HepG2 (cell line): ENCODE measurements around the gene NSD2. TPM values are rescaled to one million over a fixed set of nuclear protein-coding genes. Genes with fewer than 3 reads are reported as not detected.

Experiments
- ATAC-seq: fragments of 200-7000 bp; cut with Tn5 transposase; 3 replicates; pipeline ENCODE4 v1.9.1; 2020; ENCODE audit warnings: mild to moderate bottlenecking, moderate library complexity
- BruUV-seq: library from RNA; stranded (reverse); fragments of 400-500 nt; replicated peaks from 2 replicates; lab custom pipeline; 2021; lab: Mats Ljungman, UMichigan
- CTCF ChIA-PET: fragments of 300-600 bp; formaldehyde crosslinking; extraction: SDS; loops from one replicate; lab custom pipeline; 2021; ENCODE audit warnings: low total read pairs, inconsistent platforms, low intra/inter-chr PET ratio; lab: Yijun Ruan, JAX
- POLR2A ChIA-PET: fragments of 350-600 bp; sonication (Branson Sonifier 250); formaldehyde crosslinking; loops from one replicate; lab custom pipeline; 2020; ENCODE audit warnings: antibody characterized with exemption, inconsistent platforms; lab: Yijun Ruan, JAX
- DNase-seq: peaks from one replicate; pipeline ENCODE4 v3.0.0-alpha.2; 2015; ENCODE audit warnings: low spot score
- FAIRE-seq: peaks from 3 replicates; lab custom pipeline; 2011; peaks lifted over from hg19 to GRCh38; lab: Jason Lieb, UNC
- H2AFZ ChIP-seq: one replicate; pipeline ENCODE4 v1.6.1; 2011; ENCODE audit warnings: low read length, inconsistent platforms
- H3K27ac ChIP-seq: fragments of 300-600 bp; 3 replicates; pipeline ENCODE4 v1.8.0; 2011; ENCODE audit warnings: mixed run types, mild to moderate bottlenecking, mixed read lengths, low read length, inconsistent platforms; ENCODE audit not compliant: insufficient read depth; ENCODE audit errors: extremely low read length
- H3K27me3 ChIP-seq, 2 experiments: fragments of 200-600 bp in 1 of 2; 2 replicates in 1 of 2; 3 replicates in 1 of 2; pipeline versions ENCODE4 v1.6.0 to v1.8.0; 2011; ENCODE audit warnings: low read length in 2 of 2, mild to moderate bottlenecking in 2 of 2, moderate library complexity in 2 of 2, inconsistent platforms in 1 of 2; ENCODE audit not compliant: insufficient read depth in 2 of 2, control insufficient read depth in 1 of 2
- H3K36me3 ChIP-seq, 2 experiments: fragments of 200-600 bp in 1 of 2; replicated peaks in 1 of 2; 2 replicates in 1 of 2; 3 replicates in 1 of 2; pipeline versions ENCODE4 v1.5.1 to v1.8.0; 2011; ENCODE audit warnings: low read length in 2 of 2, inconsistent platforms in 1 of 2; ENCODE audit not compliant: insufficient read depth in 2 of 2, control insufficient read depth in 1 of 2
- H3K4me1 ChIP-seq: 2 replicates; pipeline ENCODE4 v1.5.1; 2012; ENCODE audit warnings: low read length, inconsistent platforms; ENCODE audit not compliant: insufficient read depth
- H3K4me2 ChIP-seq: 2 replicates; pipeline ENCODE4 v1.6.0; 2011; ENCODE audit warnings: low read depth, low read length, inconsistent platforms
- H3K4me3 ChIP-seq, 3 experiments: fragments of 200-600 bp in 1 of 3; sonication (generic), shearing (Covaris generic) in 1 of 3; replicated peaks in 1 of 3; 2 replicates each; pipeline ENCODE4 v1.5.1; 2011 to 2016; ENCODE audit warnings: low read length in 3 of 3, inconsistent platforms in 2 of 3, low read depth in 2 of 3, mild to moderate bottlenecking in 2 of 3, control low read depth in 1 of 3, mixed read lengths in 1 of 3; ENCODE audit not compliant: insufficient read depth in 1 of 3
- H3K79me2 ChIP-seq: one replicate; pipeline ENCODE4 v1.6.1; 2011; ENCODE audit warnings: low read length, inconsistent platforms; ENCODE audit not compliant: insufficient read depth
- H3K9ac ChIP-seq: 2 replicates; pipeline ENCODE4 v1.6.0; 2011; ENCODE audit warnings: mild to moderate bottlenecking, low read depth, low read length, inconsistent platforms; ENCODE audit not compliant: insufficient read depth
- H3K9me3 ChIP-seq: 2 replicates; pipeline ENCODE4 v1.5.1; 2012; ENCODE audit warnings: mild to moderate bottlenecking, low read length
- H4K20me1 ChIP-seq: 2 replicates; pipeline ENCODE4 v1.6.0; 2011; ENCODE audit warnings: inconsistent platforms, mild to moderate bottlenecking, low read length, moderate library complexity; ENCODE audit not compliant: insufficient read depth
- ATF1 ChIP-seq: IDR thresholded peaks from 2 replicates; pipeline ENCODE4 v1.6.1; 2016; ENCODE audit warnings: mild to moderate bottlenecking, control low read depth
- ATM ChIP-seq: fragments of 450-650 bp; IDR thresholded peaks from 2 replicates; pipeline ENCODE4 v1.7.1; 2017; ENCODE audit warnings: mild to moderate bottlenecking, borderline replicate concordance
- CBX5 ChIP-seq: sonication (generic); formaldehyde crosslinking; IDR thresholded peaks from 2 replicates; pipeline ENCODE4 v1.4.0; 2020; ENCODE audit warnings: missing genetic modification reagents, borderline replicate concordance
- KMT2A ChIP-seq: sonication (generic); formaldehyde crosslinking; IDR thresholded peaks from 2 replicates; pipeline ENCODE4 v1.4.0; 2020; ENCODE audit warnings: missing genetic modification reagents
- MEIS1 ChIP-seq: sonication (generic); formaldehyde crosslinking; IDR thresholded peaks from 2 replicates; pipeline ENCODE4 v1.9.0; 2021; ENCODE audit warnings: mild to moderate bottlenecking, missing genetic modification reagents, moderate library complexity, borderline replicate concordance
- NAIF1 ChIP-seq: sonication (generic); formaldehyde crosslinking; IDR thresholded peaks from 2 replicates; pipeline ENCODE4 v1.5.0; 2020; ENCODE audit warnings: mild to moderate bottlenecking, missing genetic modification reagents, borderline replicate concordance
- NFE2L2 ChIP-seq: fragments of 150-350 bp; IDR thresholded peaks from 2 replicates; pipeline ENCODE4 v1.6.1; 2014; ENCODE audit warnings: low read length
- ZFP41 ChIP-seq: sonication (generic); formaldehyde crosslinking; IDR thresholded peaks from 2 replicates; pipeline ENCODE4 v1.4.0; 2020; ENCODE audit warnings: mild to moderate bottlenecking, missing genetic modification reagents, borderline replicate concordance
- WGBS: methylation state at CpG from one replicate; pipeline ENCODE4 v1.1.6; 2017; ENCODE audit warnings: low lambda C conversion rate; 5-methylcytosine and 5-hydroxymethylcytosine counted together
- in situ Hi-C: cut with HindIII; loops from 2 replicates; pipeline ENCODE4 v1.10.0; 2017; ENCODE audit warnings: low pct_unique_long_range_greater_than_20kb; ENCODE audit not compliant: extremely low pct_ligation_motif_present
- intact Hi-C: fragments of 100-400 bp; cut with micrococcal nuclease; formaldehyde crosslinking; loops from one replicate; pipeline ENCODE4 v1.10.0; 2022; ENCODE audit not compliant: unreplicated experiment
- polyA plus RNA-seq, 8 experiments: library from polyadenylated mRNA; depleted of rRNA in 3 of 8; stranded (reverse) in 7 of 8; unstranded in 1 of 8; fragments of >200 nt; fragmentation: Illumina TruSeq in 4 of 8; extraction: Trizol in 4 of 8; gene quantifications; 2 replicates each; pipeline versions ENCODE4 v1.2.1 to v1.2.3, GENCODE V29; 2011 to 2016; ENCODE audit warnings: low read depth in 4 of 8, missing spikeins in 1 of 8, mixed read lengths in 1 of 8; ENCODE audit not compliant: insufficient read depth in 1 of 8
- total RNA-seq, 5 experiments: library from RNA; depleted of rRNA; stranded (reverse); fragments of >200 nt; fragmentation: Illumina TruSeq; extraction: Trizol; gene quantifications; 2 replicates each; pipeline ENCODE4 v1.2.3, GENCODE V29; 2016; ENCODE audit warnings: low read depth in 1 of 5
- TF ChIP-seq, protein P1 (sequence below): sonication (generic); formaldehyde crosslinking; conservative IDR thresholded peaks from 2 replicates; pipeline ENCODE4 v1.5.0; 2020; ENCODE audit warnings: missing genetic modification reagents
- TF ChIP-seq, protein P2 (sequence below): sonication (generic); formaldehyde crosslinking; IDR thresholded peaks from 2 replicates; pipeline ENCODE4 v1.8.0; 2022; ENCODE audit warnings: mild to moderate bottlenecking, missing genetic modification reagents, moderate library complexity
- TF ChIP-seq, protein P3 (sequence below): IDR thresholded peaks from 2 replicates; pipeline ENCODE4 v1.4.0; 2020; ENCODE audit warnings: mild to moderate bottlenecking, missing genetic modification reagents
- TF ChIP-seq, protein P4 (sequence below): sonication (generic); formaldehyde crosslinking; IDR thresholded peaks from 2 replicates; pipeline ENCODE4 v1.5.0; 2020; ENCODE audit warnings: mild to moderate bottlenecking, missing genetic modification reagents
- TF ChIP-seq, protein P5 (sequence below), 2 experiments: sonication (generic) in 1 of 2; formaldehyde crosslinking in 1 of 2; IDR thresholded peaks; 2 replicates each; pipeline versions ENCODE4 v1.5.1 to v1.6.1; 2011 to 2020; ENCODE audit warnings: borderline replicate concordance in 1 of 2, low read depth in 1 of 2, low read length in 1 of 2, mild to moderate bottlenecking in 1 of 2, missing genetic modification reagents in 1 of 2, moderate library complexity in 1 of 2

The NSD2 gene
- total and polyA plus RNA-seq, 2 of the 13 experiments (the other 11 are each of a cell fraction or from before 2014, with no cell fraction given) = 22.0 to 65.9 TPM

DNA sequence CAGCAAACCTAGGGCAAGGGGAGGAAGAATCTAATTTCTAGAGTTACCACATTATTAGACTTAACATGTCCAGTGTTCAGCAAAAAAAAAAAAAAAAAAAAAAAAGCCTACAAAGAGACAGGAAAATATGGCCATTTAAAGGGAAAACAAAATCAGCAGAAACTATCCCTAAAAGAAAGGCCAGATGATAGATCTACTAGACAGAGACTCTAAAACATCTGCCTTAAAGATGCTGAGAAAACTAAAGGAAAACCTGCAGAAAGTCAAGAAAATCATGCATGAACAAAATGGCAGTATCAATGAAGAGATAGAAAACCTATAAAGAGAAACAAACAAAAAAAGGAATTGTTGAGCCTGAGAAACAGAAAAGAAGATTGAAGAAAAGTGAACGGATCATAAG is 93.8 kb downstream of the NSD2 start:
- in situ Hi-C loops (no loop called here), intact Hi-C loops (no loop called here)
- H3K4me2 ChIP-seq = no peak overlapping the region
- BruUV-seq = no TSS peak
- FAIRE-seq (no peak), ATAC-seq (no peak), DNase-seq (no peak)
- H3K4me3 ChIP-seq = no peak overlapping the region
- H4K20me1 ChIP-seq = no peaks in the 10 kb centered on the region
- H3K4me1 ChIP-seq = peaks cover 18% of the 10 kb centered on the region; the same call in 1 of the 2 replicates
- ChIA-PET POLR2A (no interaction called here), CTCF (no interaction called here)
- no peak overlapping the region for H2AFZ ChIP-seq
- peaks cover 34 to 85% of the 10 kb centered on the region in 2 experiments for H3K36me3 ChIP-seq
- no peak overlapping the region for H3K9ac ChIP-seq
- WGBS = 100% methylated on average over 1 of the region's 1 CpG
- H3K9me3 ChIP-seq = no peaks in the 10 kb centered on the region
- no peaks in the 10 kb centered on the region for H3K27me3 ChIP-seq
- H3K79me2 ChIP-seq = no peaks in the 10 kb centered on the region
- no peak overlapping the region for H3K27ac ChIP-seq
- TF ChIP-seq, protein P1, sequence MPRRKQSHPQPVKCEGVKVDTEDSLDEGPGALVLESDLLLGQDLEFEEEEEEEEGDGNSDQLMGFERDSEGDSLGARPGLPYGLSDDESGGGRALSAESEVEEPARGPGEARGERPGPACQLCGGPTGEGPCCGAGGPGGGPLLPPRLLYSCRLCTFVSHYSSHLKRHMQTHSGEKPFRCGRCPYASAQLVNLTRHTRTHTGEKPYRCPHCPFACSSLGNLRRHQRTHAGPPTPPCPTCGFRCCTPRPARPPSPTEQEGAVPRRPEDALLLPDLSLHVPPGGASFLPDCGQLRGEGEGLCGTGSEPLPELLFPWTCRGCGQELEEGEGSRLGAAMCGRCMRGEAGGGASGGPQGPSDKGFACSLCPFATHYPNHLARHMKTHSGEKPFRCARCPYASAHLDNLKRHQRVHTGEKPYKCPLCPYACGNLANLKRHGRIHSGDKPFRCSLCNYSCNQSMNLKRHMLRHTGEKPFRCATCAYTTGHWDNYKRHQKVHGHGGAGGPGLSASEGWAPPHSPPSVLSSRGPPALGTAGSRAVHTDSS (CRISPR knock-in tag) = no peak
- TF ChIP-seq NAIF1 (CRISPR knock-in tag) (no peak), CBX5 (no peak), NFE2L2 (no peak), ATF1 (CRISPR knock-in tag) (no peak), ATM (no peak), ZFP41 (CRISPR knock-in tag) (no peak), MEIS1 (CRISPR knock-in tag) (no peak), KMT2A (CRISPR knock-in tag) (no peak)
- TF ChIP-seq, protein P2, sequence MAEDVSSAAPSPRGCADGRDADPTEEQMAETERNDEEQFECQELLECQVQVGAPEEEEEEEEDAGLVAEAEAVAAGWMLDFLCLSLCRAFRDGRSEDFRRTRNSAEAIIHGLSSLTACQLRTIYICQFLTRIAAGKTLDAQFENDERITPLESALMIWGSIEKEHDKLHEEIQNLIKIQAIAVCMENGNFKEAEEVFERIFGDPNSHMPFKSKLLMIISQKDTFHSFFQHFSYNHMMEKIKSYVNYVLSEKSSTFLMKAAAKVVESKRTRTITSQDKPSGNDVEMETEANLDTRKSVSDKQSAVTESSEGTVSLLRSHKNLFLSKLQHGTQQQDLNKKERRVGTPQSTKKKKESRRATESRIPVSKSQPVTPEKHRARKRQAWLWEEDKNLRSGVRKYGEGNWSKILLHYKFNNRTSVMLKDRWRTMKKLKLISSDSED (CRISPR knock-in tag) = no peak
- TF ChIP-seq, protein P3, sequence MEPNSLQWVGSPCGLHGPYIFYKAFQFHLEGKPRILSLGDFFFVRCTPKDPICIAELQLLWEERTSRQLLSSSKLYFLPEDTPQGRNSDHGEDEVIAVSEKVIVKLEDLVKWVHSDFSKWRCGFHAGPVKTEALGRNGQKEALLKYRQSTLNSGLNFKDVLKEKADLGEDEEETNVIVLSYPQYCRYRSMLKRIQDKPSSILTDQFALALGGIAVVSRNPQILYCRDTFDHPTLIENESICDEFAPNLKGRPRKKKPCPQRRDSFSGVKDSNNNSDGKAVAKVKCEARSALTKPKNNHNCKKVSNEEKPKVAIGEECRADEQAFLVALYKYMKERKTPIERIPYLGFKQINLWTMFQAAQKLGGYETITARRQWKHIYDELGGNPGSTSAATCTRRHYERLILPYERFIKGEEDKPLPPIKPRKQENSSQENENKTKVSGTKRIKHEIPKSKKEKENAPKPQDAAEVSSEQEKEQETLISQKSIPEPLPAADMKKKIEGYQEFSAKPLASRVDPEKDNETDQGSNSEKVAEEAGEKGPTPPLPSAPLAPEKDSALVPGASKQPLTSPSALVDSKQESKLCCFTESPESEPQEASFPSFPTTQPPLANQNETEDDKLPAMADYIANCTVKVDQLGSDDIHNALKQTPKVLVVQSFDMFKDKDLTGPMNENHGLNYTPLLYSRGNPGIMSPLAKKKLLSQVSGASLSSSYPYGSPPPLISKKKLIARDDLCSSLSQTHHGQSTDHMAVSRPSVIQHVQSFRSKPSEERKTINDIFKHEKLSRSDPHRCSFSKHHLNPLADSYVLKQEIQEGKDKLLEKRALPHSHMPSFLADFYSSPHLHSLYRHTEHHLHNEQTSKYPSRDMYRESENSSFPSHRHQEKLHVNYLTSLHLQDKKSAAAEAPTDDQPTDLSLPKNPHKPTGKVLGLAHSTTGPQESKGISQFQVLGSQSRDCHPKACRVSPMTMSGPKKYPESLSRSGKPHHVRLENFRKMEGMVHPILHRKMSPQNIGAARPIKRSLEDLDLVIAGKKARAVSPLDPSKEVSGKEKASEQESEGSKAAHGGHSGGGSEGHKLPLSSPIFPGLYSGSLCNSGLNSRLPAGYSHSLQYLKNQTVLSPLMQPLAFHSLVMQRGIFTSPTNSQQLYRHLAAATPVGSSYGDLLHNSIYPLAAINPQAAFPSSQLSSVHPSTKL = no peak
- TF ChIP-seq, protein P4, sequence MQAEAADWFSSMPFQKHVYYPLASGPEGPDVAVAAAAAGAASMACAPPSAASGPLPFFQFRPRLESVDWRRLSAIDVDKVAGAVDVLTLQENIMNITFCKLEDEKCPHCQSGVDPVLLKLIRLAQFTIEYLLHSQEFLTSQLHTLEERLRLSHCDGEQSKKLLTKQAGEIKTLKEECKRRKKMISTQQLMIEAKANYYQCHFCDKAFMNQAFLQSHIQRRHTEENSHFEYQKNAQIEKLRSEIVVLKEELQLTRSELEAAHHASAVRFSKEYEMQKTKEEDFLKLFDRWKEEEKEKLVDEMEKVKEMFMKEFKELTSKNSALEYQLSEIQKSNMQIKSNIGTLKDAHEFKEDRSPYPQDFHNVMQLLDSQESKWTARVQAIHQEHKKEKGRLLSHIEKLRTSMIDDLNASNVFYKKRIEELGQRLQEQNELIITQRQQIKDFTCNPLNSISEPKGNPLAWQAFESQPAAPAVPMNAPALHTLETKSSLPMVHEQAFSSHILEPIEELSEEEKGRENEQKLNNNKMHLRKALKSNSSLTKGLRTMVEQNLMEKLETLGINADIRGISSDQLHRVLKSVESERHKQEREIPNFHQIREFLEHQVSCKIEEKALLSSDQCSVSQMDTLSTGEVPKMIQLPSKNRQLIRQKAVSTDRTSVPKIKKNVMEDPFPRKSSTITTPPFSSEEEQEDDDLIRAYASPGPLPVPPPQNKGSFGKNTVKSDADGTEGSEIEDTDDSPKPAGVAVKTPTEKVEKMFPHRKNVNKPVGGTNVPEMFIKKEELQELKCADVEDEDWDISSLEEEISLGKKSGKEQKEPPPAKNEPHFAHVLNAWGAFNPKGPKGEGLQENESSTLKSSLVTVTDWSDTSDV (CRISPR knock-in tag) = no peak
- TF ChIP-seq, protein P5, sequence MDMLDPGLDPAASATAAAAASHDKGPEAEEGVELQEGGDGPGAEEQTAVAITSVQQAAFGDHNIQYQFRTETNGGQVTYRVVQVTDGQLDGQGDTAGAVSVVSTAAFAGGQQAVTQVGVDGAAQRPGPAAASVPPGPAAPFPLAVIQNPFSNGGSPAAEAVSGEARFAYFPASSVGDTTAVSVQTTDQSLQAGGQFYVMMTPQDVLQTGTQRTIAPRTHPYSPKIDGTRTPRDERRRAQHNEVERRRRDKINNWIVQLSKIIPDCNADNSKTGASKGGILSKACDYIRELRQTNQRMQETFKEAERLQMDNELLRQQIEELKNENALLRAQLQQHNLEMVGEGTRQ (IDR thresholded peaks at IDR 0.05; ENCODE audit: low read depth, low read length) = no peak
- TF ChIP-seq, protein P5 (CRISPR knock-in tag; IDR thresholded peaks at IDR 0.05; ENCODE audit: borderline replicate concordance) = no peak
